Left ventricle myocardium inferior (tissue), 1 donor: ENCODE measurements around the gene GDF11. TPM values are rescaled to one million over a fixed set of nuclear protein-coding genes. Genes with fewer than 3 reads are reported as not detected.

Experiments used
- DNase-seq: peaks from one replicate; pipeline ENCODE4 v3.0.0-alpha.2; 2020
- H3K27ac ChIP-seq: fragments of 200-600 bp; replicated peaks from 2 replicates; pipeline ENCODE4 v1.8.0; 2021
- H3K27me3 ChIP-seq: fragments of 200-600 bp; 2 replicates; pipeline ENCODE4 v1.8.0; 2021; ENCODE audit warnings: low read depth
- H3K36me3 ChIP-seq: fragments of 200-600 bp; 2 replicates; pipeline ENCODE4 v1.8.0; 2021
- H3K4me1 ChIP-seq: fragments of 200-600 bp; 2 replicates; pipeline ENCODE4 v1.8.0; 2021
- H3K4me3 ChIP-seq: fragments of 200-600 bp; 2 replicates; pipeline ENCODE4 v1.8.0; 2021; ENCODE audit warnings: mild to moderate bottlenecking, moderate library complexity
- H3K9me3 ChIP-seq: fragments of 200-600 bp; replicated peaks from 2 replicates; pipeline ENCODE4 v1.8.0; 2021
- intact Hi-C: fragments of 100-400 bp; cut with micrococcal nuclease; formaldehyde crosslinking; loops from one replicate; pipeline ENCODE4 v1.11.0; 2022
- long read RNA-seq: library from polyadenylated mRNA; unstranded; transcript quantifications from one replicate; pipeline ENCODE4 v2.0.0, GENCODE V29; 2021
- total RNA-seq: library from RNA; stranded (reverse); fragmentation: NEBNext Ultra II Directional; extraction: Animal tissue kit (Norgen Biotek cat#: 25700); gene quantifications from one replicate; pipeline ENCODE4 v1.2.1, GENCODE V29; 2021
- TF ChIP-seq, protein P1 (sequence below): fragments of 200-600 bp; IDR thresholded peaks from 2 replicates; pipeline ENCODE4 v1.8.0; 2021; ENCODE audit warnings: antibody characterized with exemption, mild to moderate bottlenecking, borderline replicate concordance
- donor health status: DM: no; HTN: yes; CAD: no; lungs with severe emphysema.

GDF11 gene
- 15.6 TPM for total RNA-seq
- long read RNA-seq, full-length matches to known transcripts = 2 of 14 reads
- long read RNA-seq, partial matches to known transcripts = 0 of 14 reads
- long read RNA-seq, other reads (novel, unspliced or antisense) = 12 of 14 reads

DNA sequence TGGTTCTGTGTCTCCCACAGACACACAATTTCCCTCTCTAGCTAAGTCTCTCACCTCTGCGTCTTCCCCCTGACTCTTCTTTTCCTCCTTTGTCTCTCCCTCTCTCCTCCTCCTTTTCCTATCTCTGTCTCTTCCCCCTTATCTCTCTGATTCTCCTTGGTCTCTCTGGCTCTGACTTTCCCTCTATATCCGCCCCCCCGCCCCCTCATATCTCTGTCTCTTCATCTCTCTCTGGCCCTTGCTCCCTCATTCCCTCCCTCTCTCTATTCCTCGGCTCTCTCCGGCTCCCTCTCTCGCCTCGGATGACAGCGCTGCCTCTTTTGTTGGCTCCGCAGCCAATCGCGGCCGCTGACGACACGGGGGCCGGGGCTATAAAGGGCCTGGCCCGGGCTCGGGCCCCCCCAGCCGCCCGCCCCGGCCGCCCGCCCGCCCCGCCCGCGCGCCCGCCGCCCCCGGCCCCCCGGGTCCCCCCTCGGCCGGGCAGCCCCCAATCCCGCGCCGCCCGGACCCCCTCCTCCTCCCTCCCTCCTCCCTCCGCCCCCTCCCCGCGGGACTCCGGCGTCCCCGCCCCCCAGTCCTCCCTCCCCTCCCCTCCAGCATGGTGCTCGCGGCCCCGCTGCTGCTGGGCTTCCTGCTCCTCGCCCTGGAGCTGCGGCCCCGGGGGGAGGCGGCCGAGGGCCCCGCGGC is at the start of gene GDF11:
Gene GDF11 (plus strand): TSS at position 404 of the 687 bp plus-strand sequence. CDS start 195 bp downstream, at position 599.
- intact Hi-C loops = loop anchor here (10.0 kb wide), 1 partner anchor 52 kb away; no protein-coding TSS in a partner anchor
- Histone ChIP-seq H3K27ac (peak within 1 kb of the TSS; percentile 67), H3K27me3 (no peaks in the 10 kb centered on the region), H3K4me1 (peaks cover 58% of the 10 kb centered on the region), H3K9me3 (no peaks in the 10 kb centered on the region), H3K4me3 (peak within 1 kb of the TSS; percentile 77), H3K36me3 (no peaks in the 10 kb centered on the region)
- peak; percentile 84 for DNase-seq
- TF ChIP-seq, protein P1, sequence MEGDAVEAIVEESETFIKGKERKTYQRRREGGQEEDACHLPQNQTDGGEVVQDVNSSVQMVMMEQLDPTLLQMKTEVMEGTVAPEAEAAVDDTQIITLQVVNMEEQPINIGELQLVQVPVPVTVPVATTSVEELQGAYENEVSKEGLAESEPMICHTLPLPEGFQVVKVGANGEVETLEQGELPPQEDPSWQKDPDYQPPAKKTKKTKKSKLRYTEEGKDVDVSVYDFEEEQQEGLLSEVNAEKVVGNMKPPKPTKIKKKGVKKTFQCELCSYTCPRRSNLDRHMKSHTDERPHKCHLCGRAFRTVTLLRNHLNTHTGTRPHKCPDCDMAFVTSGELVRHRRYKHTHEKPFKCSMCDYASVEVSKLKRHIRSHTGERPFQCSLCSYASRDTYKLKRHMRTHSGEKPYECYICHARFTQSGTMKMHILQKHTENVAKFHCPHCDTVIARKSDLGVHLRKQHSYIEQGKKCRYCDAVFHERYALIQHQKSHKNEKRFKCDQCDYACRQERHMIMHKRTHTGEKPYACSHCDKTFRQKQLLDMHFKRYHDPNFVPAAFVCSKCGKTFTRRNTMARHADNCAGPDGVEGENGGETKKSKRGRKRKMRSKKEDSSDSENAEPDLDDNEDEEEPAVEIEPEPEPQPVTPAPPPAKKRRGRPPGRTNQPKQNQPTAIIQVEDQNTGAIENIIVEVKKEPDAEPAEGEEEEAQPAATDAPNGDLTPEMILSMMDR = no peak

DNA sequence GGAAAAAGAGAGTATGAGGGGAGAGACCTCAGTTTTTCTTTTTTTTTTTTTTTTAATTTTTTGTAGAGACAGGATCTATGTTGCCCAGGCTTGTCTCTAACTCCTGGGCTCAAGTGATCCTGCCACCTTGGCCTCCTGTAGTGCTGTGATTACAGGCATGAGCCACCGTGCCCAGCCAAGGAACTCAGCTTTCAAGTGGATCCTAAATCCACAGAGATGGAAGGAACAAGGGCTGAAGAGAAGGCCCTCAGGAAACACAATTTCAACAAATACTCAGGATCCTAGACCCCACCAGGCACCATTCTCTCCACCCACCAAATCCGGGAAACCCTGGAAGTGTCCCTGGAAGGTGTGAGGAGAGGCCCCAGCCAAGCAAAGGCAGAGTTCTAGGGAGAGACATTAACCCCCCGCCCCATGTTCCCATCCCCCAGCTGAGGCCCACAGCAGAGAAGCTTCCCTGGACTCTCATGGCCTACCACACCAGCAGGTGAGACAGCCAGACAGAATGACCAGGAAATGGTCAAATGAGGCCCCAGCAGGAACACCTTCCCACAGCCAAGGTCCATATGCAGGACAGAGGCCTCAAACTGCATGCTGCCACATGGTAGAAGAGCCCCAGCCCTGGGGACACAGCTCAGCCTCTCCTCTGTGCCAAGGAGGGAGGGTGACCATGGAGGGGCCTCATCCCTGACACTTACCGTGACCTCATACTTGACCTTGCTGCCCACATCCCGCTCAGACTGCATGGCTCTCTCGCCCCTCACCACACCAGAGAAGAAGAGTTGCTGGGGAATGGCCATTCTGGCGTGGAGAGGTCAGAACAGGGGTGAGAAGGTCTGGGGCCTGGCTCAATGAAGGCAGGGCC is 49.4 kb upstream of the GDF11 start:
- intact Hi-C loops = no loop called here
- no peak overlapping the region for H3K4me3 ChIP-seq
- TF ChIP-seq, protein P1 = no peak
- no peaks in the 10 kb centered on the region for H3K9me3 ChIP-seq
- H3K36me3 ChIP-seq = peaks cover 83% of the 10 kb centered on the region
- no peaks in the 10 kb centered on the region for H3K27me3 ChIP-seq
- no peak overlapping the region for H3K27ac ChIP-seq
- H3K4me1 ChIP-seq = no peaks in the 10 kb centered on the region
- DNase-seq = no peak

DNA sequence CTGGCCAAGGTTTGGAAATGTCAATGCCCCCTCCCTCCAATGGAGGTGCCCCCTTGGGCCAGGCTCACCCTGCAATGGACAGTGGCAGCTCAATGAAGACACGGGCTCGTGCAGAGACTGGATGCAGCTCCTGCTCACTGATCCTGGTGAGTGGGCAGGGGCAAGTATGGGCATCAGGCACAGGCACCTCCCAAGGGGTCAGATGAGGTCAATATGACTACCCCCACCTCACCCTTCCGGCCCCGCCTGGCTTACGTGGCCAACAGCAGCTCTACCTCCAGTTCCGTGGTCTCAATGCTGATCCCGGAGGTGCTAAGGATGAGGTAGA is 48.8 kb upstream of the GDF11 start:
- peaks cover 1% of the 10 kb centered on the region for H3K4me1 ChIP-seq
- no peak for DNase-seq
- TF ChIP-seq, protein P1 = no peak
- intact Hi-C loops = no loop called here
- H3K27me3 ChIP-seq = no peaks in the 10 kb centered on the region
- H3K27ac ChIP-seq = no peak overlapping the region
- peaks cover 84% of the 10 kb centered on the region for H3K36me3 ChIP-seq
- H3K4me3 ChIP-seq = no peak overlapping the region
- H3K9me3 ChIP-seq = no peaks in the 10 kb centered on the region

DNA sequence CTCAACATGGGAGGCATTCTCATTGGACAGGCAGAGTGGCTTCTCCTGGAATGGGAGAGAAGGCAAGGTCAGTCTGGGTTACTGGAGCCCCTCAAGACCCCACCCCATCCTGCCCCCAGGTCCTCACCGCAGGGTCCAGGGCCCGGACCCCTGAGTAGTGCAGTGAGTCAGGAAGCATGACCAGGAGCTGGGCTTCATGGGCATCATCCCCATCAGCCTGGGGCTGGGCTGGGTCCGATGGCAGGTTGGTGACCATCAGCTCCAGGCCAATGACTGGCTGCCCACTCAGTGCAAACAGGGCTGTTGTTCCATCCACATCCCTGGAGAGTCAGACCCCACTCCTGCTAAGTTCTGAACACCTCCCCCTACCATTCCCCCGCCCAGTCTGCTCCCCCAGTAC is 48.3 kb upstream of the GDF11 start:
- intact Hi-C loops = no loop called here
- TF ChIP-seq, protein P1 = no peak
- H3K4me1 ChIP-seq = peaks cover 6% of the 10 kb centered on the region
- no peaks in the 10 kb centered on the region for H3K9me3 ChIP-seq
- H3K27me3 ChIP-seq = no peaks in the 10 kb centered on the region
- no peak for DNase-seq
- H3K4me3 ChIP-seq = no peak overlapping the region
- H3K27ac ChIP-seq = no peak overlapping the region
- H3K36me3 ChIP-seq = peaks cover 84% of the 10 kb centered on the region

DNA sequence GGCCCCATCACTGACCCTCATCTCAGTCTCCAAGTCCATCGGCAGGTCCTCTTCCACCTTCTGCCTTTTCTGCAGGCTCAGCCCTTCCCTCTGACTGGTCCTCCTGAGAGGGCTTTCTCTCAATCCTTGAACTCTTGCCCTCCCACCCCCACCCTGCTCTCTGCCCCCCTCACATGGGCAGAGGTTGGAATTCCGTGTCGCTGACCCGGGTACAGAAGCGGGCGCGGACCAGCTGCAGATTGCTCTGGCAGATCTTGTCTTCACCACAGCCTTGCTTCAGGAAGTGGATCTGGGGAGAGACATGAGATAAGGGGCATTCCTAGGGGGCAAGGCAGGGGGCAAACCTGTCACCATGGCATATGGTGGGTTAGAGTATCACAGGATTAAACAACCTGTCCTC is 47.6 kb upstream of the GDF11 start:
- H3K27me3 ChIP-seq = no peaks in the 10 kb centered on the region
- H3K4me3 ChIP-seq = no peak overlapping the region
- intact Hi-C loops = no loop called here
- no peak overlapping the region for H3K27ac ChIP-seq
- no peaks in the 10 kb centered on the region for H3K9me3 ChIP-seq
- peaks cover 13% of the 10 kb centered on the region for H3K4me1 ChIP-seq
- H3K36me3 ChIP-seq = peaks cover 87% of the 10 kb centered on the region
- TF ChIP-seq, protein P1 = no peak
- no peak for DNase-seq
